GM12891 (cell line): Measurements from ENCODE around the gene BACE2.

Source experiments
- PAX5 ChIP-seq: IDR thresholded peaks from 2 replicates; pipeline ENCODE4 v1.6.1; 2011; ENCODE audit warnings: low read length, moderate library complexity, mild to moderate bottlenecking; ENCODE audit not compliant: insufficient read depth, severe bottlenecking
- POLR2A ChIP-seq: IDR thresholded peaks from 2 replicates; pipeline ENCODE4 v1.6.1; 2011; ENCODE audit warnings: low read depth, low read length, control low read depth
- POLR2AphosphoS5 ChIP-seq: IDR thresholded peaks from 2 replicates; pipeline ENCODE4 v1.6.1; 2011; ENCODE audit warnings: low read depth, low read length, control low read depth
- SPI1 ChIP-seq: IDR thresholded peaks from 2 replicates; pipeline ENCODE4 v1.6.1; 2011; ENCODE audit warnings: low read depth, low read length, control low read depth

GRCh38 chr21:41227357-41228005 lies 59.5 kb downstream of the BACE2 start:
- TF ChIP-seq POLR2AphosphoS5, result no peak
- TF ChIP-seq POLR2A, result no peak
- no peak for TF ChIP-seq PAX5
- TF ChIP-seq SPI1, result no peak
